Neural crest cell (in vitro differentiated cells): ENCODE data around the gene GHDC. TPM values are rescaled to one million over a fixed set of nuclear protein-coding genes. Genes with fewer than 3 reads are reported as not detected.
"Not testable (repeated sequence)": the region's sequence is repeated elsewhere in the genome, so short reads cannot be mapped to it uniquely, and the experiment has no call there.

ENCODE experiments used
- DNase-seq: peaks from one replicate; pipeline ENCODE4 v3.0.0; 2021; ENCODE audit warnings: low read depth, mixed read lengths, low spot score
- H3K27ac Mint-ChIP-seq: one replicate; pipeline ENCODE4 v1.8.0; 2021; ENCODE audit warnings: mild to moderate bottlenecking, mixed read lengths; ENCODE audit not compliant: unreplicated experiment
- H3K27me3 Mint-ChIP-seq: 2 replicates; pipeline ENCODE4 v1.8.0; 2021; ENCODE audit warnings: low read depth, mild to moderate bottlenecking, mixed read lengths
- H3K36me3 Mint-ChIP-seq: 2 replicates; pipeline ENCODE4 v1.8.0; 2021; ENCODE audit warnings: low read depth, mild to moderate bottlenecking, mixed read lengths
- H3K4me1 Mint-ChIP-seq: 2 replicates; pipeline ENCODE4 v1.8.0; 2021; ENCODE audit warnings: mixed read lengths
- H3K4me3 Mint-ChIP-seq: one replicate; pipeline ENCODE4 v1.8.0; 2021; ENCODE audit warnings: mild to moderate bottlenecking, mixed read lengths
- H3K9me3 Mint-ChIP-seq: 2 replicates; pipeline ENCODE4 v1.8.0; 2021; ENCODE audit warnings: mixed read lengths
- CTCF ChIP-seq: fragments of 200-600 bp; sonication (generic); conservative IDR thresholded peaks from 2 replicates; pipeline ENCODE4 v1.5.0; 2021; ENCODE audit warnings: antibody characterized with exemption, mild to moderate bottlenecking
- total RNA-seq: library from RNA; stranded (reverse); gene quantifications from 2 replicates; pipeline ENCODE4 v1.2.1, GENCODE V29; 2021

The GHDC gene
- total RNA-seq, 1 donor from 2014 or later = 8.4 TPM

DNA sequence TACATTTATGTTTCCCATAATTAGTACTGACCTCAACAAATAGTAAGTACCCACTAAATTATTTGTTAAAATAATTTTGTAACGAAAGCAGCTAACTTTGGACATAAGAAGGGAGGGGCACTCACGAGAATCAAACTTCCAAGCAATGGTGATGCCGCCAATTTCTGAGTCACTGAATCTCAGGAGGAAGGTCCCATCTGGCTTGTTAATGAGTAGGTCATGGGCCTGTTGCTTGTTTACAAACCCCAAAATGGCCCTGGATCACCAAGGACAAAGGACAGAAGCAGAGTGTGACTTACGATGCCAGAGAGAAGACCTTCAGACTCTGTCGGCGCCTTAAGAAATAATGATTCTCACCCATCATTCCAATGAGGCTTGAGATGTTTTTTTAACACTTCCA, 15.8 kb upstream of the GHDC start:
- peaks cover 17% of the 10 kb centered on the region for H3K36me3 Mint-ChIP-seq
- H3K4me3 Mint-ChIP-seq = no peak overlapping the region
- H3K27ac Mint-ChIP-seq = no peak overlapping the region
- no peak for DNase-seq
- H3K27me3 Mint-ChIP-seq = no peaks in the 10 kb centered on the region
- H3K9me3 Mint-ChIP-seq = no peaks in the 10 kb centered on the region
- H3K4me1 Mint-ChIP-seq = no peaks in the 10 kb centered on the region
- TF ChIP-seq CTCF = no peak

DNA sequence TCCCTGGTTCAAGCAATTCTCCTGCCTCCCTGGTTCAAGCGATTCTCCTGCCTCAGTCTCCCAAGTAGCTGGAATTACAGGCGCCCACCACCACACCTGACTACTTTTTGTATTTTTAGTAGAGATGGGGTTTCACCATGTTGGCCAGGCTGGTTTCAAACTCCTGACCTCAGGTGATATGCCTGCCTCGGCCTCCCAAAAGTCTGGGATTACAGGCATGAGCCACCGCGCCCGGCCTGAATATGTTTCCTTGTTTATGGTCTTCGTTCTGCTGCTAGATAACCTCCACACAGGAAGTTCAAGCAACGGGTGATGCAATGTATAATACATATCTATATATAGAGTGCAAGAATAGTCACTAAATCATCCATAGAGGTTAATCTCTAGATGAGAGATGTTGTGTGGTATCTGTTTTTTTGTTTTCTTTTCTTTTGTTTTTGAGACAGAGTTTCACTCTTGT, 11.9 kb upstream of the GHDC start:
- DNase-seq, H3K9me3 Mint-ChIP-seq, H3K4me1 Mint-ChIP-seq, H3K27me3 Mint-ChIP-seq, H3K4me3 Mint-ChIP-seq: not testable (repeated sequence)
- peak overlapping the region; percentile 6 for H3K27ac Mint-ChIP-seq
- peaks cover 18% of the 10 kb centered on the region for H3K36me3 Mint-ChIP-seq

DNA sequence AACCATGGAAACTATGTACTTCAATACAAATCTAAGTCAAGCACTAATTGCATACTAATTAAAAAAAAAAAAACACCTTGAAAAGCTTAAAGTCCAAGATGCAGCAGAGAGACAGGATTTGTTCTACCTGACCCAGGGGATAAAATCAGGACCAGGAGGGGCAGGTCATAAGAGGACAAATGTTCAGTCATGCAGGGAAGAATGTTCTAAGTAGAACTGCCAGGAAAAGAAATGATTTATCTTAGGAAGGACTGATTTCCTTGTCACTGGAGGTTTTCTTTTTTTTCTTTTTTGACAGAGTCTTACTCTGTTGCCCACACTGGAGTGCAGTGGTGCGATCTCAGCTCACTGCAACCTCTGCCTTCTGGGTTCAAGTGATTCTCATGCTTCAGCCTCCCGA, 9.1 kb upstream of the GHDC start:
- H3K27me3 Mint-ChIP-seq = no peaks in the 10 kb centered on the region
- no peak overlapping the region for H3K4me3 Mint-ChIP-seq
- H3K36me3 Mint-ChIP-seq = peaks cover 3% of the 10 kb centered on the region
- peaks cover 5% of the 10 kb centered on the region for H3K4me1 Mint-ChIP-seq
- H3K9me3 Mint-ChIP-seq = no peaks in the 10 kb centered on the region
- no peak for TF ChIP-seq CTCF
- DNase-seq = no peak
- no peak overlapping the region for H3K27ac Mint-ChIP-seq

- no peak for DNase-seq
- no peak for TF ChIP-seq CTCF
- no peaks in the 10 kb centered on the region for H3K27me3 Mint-ChIP-seq
- H3K4me1 Mint-ChIP-seq = peaks cover 5% of the 10 kb centered on the region
- no peaks in the 10 kb centered on the region for H3K9me3 Mint-ChIP-seq
- no peak overlapping the region for H3K4me3 Mint-ChIP-seq
- H3K27ac Mint-ChIP-seq = no peak overlapping the region
- H3K36me3 Mint-ChIP-seq = peaks cover 3% of the 10 kb centered on the region
Measured at GRCh38 chr17:42202696-42203095, 8.4 kb upstream of the GHDC start.

GRCh38 chr17:42202159-42202558, 7.9 kb upstream of the GHDC start:
- H3K27ac Mint-ChIP-seq = no peak overlapping the region
- H3K9me3 Mint-ChIP-seq = no peaks in the 10 kb centered on the region

DNA sequence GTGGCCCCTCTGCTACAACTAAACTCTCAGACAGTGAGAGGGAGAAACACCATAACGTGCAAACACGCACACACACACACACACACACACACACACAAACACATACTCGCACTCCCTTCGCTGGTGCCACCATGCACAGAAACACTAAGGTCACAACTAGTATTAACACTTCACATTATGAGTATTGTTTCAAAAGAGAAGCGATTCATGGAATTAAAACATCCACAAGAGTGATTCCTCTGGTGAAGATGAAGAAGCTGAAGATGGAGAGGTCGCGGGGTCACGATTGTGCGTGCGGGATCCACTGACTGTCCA, 7.1 kb upstream of the GHDC start:
- peaks cover 5% of the 10 kb centered on the region for H3K4me1 Mint-ChIP-seq
- DNase-seq = no peak
- no peaks in the 10 kb centered on the region for H3K27me3 Mint-ChIP-seq
- peak overlapping the region; percentile 64 for H3K27ac Mint-ChIP-seq
- TF ChIP-seq CTCF = no peak
- peaks cover 3% of the 10 kb centered on the region for H3K36me3 Mint-ChIP-seq
- no peak overlapping the region for H3K4me3 Mint-ChIP-seq
- H3K9me3 Mint-ChIP-seq = no peaks in the 10 kb centered on the region

More at GRCh38 chr17:42202159-42202558, 7.9 kb upstream of the GHDC start:
- H3K4me3 Mint-ChIP-seq = no peak overlapping the region
- H3K27me3 Mint-ChIP-seq = no peaks in the 10 kb centered on the region
- H3K36me3 Mint-ChIP-seq = peaks cover 3% of the 10 kb centered on the region
- peaks cover 5% of the 10 kb centered on the region for H3K4me1 Mint-ChIP-seq
- DNase-seq = no peak
- TF ChIP-seq CTCF = no peak
